HCT116 (cell line): Measurements from ENCODE around the gene WWP2.

Source experiments
- CEBPB ChIP-seq: IDR thresholded peaks from 2 replicates; pipeline ENCODE4 v1.6.1; 2012; ENCODE audit warnings: low read depth
- EZH2 ChIP-seq: fragments of 200-600 bp; sonication (generic); IDR thresholded peaks from 2 replicates; pipeline ENCODE4 v1.6.1; 2017; ENCODE audit warnings: antibody characterized with exemption, mixed run types
- EZH2phosphoT487 ChIP-seq: fragments of 200-600 bp; IDR thresholded peaks from 2 replicates; pipeline ENCODE4 v1.6.1; 2018; ENCODE audit warnings: antibody characterized with exemption, borderline replicate concordance
- POLR2A ChIP-seq: IDR thresholded peaks from 2 replicates; pipeline ENCODE4 v1.7.0; 2011; ENCODE audit warnings: borderline replicate concordance; ENCODE audit not compliant: insufficient read depth, insufficient read length; ENCODE audit errors: extremely low read depth
- POLR2AphosphoS5 ChIP-seq: IDR thresholded peaks from 2 replicates; pipeline ENCODE4 v1.6.1; 2011; ENCODE audit warnings: mild to moderate bottlenecking, low read depth, low read length, moderate library complexity
- RAD21 ChIP-seq: IDR thresholded peaks from 2 replicates; pipeline ENCODE4 v1.6.1; 2012; ENCODE audit warnings: low read depth, mild to moderate bottlenecking
- SIN3A ChIP-seq: IDR thresholded peaks from 2 replicates; pipeline ENCODE4 v1.6.1; 2012; ENCODE audit warnings: low read depth
- SRF ChIP-seq: IDR thresholded peaks from 2 replicates; pipeline ENCODE4 v1.6.1; 2012; ENCODE audit warnings: low read depth
- YY1 ChIP-seq: IDR thresholded peaks from 2 replicates; pipeline ENCODE4 v1.6.1; 2011; ENCODE audit warnings: low read length, low read depth, moderate library complexity, mild to moderate bottlenecking; ENCODE audit not compliant: insufficient replicate concordance; ENCODE audit errors: extremely low read depth
- ZNF274 ChIP-seq: fragments of 200-500 bp; sonication (Bioruptor generic); IDR thresholded peaks from 2 replicates; pipeline ENCODE4 v1.6.1; 2014; ENCODE audit warnings: mild to moderate bottlenecking, low read depth, low read length, inconsistent platforms
- TF ChIP-seq, protein P1 (sequence below): IDR thresholded peaks from 2 replicates; pipeline ENCODE4 v1.6.1; 2012; ENCODE audit warnings: low read depth
- TF ChIP-seq, protein P2 (sequence below), 3 experiments: fragments of 200-600 bp in 1 of 3; sonication (generic) in 1 of 3; IDR thresholded peaks in 2 of 3; conservative IDR thresholded peaks in 1 of 3; 2 replicates each; pipeline ENCODE4 v1.5.1; 2012 to 2017; ENCODE audit warnings: low read depth in 2 of 3, low read length in 2 of 3, antibody characterized with exemption in 1 of 3, borderline replicate concordance in 1 of 3, control low read depth in 1 of 3, mild to moderate bottlenecking in 1 of 3, mixed read lengths in 1 of 3, mixed run types in 1 of 3, moderate library complexity in 1 of 3; ENCODE audit not compliant: insufficient read depth in 1 of 3
- TF ChIP-seq, protein P3 (sequence below): IDR thresholded peaks from 2 replicates; pipeline ENCODE4 v1.6.1; 2012

DNA sequence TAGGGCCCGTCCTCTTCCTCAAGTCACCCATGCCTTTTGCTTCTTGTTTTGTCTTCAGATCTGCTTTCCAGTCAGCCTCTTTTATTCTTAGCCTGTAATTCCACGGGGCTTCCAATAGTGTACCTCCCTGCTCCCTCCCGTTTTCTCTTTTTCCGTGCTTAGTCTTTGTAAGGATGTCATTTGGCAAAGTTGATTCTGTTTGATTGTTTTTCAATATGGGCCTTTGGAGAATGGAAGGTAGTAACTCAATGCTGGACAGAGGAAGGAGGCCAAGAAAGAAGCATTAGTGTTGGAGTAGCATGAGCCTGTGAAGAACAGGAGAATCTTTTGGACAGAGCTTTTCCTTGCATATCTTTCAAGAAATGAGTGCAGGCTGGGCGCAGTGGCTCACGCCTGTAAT, 6.5 kb downstream of the WWP2 start:
- TF ChIP-seq, protein P1, sequence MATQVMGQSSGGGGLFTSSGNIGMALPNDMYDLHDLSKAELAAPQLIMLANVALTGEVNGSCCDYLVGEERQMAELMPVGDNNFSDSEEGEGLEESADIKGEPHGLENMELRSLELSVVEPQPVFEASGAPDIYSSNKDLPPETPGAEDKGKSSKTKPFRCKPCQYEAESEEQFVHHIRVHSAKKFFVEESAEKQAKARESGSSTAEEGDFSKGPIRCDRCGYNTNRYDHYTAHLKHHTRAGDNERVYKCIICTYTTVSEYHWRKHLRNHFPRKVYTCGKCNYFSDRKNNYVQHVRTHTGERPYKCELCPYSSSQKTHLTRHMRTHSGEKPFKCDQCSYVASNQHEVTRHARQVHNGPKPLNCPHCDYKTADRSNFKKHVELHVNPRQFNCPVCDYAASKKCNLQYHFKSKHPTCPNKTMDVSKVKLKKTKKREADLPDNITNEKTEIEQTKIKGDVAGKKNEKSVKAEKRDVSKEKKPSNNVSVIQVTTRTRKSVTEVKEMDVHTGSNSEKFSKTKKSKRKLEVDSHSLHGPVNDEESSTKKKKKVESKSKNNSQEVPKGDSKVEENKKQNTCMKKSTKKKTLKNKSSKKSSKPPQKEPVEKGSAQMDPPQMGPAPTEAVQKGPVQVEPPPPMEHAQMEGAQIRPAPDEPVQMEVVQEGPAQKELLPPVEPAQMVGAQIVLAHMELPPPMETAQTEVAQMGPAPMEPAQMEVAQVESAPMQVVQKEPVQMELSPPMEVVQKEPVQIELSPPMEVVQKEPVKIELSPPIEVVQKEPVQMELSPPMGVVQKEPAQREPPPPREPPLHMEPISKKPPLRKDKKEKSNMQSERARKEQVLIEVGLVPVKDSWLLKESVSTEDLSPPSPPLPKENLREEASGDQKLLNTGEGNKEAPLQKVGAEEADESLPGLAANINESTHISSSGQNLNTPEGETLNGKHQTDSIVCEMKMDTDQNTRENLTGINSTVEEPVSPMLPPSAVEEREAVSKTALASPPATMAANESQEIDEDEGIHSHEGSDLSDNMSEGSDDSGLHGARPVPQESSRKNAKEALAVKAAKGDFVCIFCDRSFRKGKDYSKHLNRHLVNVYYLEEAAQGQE = no peak
- TF ChIP-seq POLR2A = no peak
- TF ChIP-seq RAD21 = no peak
- TF ChIP-seq, protein P2, sequence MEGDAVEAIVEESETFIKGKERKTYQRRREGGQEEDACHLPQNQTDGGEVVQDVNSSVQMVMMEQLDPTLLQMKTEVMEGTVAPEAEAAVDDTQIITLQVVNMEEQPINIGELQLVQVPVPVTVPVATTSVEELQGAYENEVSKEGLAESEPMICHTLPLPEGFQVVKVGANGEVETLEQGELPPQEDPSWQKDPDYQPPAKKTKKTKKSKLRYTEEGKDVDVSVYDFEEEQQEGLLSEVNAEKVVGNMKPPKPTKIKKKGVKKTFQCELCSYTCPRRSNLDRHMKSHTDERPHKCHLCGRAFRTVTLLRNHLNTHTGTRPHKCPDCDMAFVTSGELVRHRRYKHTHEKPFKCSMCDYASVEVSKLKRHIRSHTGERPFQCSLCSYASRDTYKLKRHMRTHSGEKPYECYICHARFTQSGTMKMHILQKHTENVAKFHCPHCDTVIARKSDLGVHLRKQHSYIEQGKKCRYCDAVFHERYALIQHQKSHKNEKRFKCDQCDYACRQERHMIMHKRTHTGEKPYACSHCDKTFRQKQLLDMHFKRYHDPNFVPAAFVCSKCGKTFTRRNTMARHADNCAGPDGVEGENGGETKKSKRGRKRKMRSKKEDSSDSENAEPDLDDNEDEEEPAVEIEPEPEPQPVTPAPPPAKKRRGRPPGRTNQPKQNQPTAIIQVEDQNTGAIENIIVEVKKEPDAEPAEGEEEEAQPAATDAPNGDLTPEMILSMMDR (IDR thresholded peaks at IDR 0.05 in 2 of 3, conservative IDR thresholded peaks at IDR 0.05 in 1 of 3; ENCODE audit: borderline replicate concordance in 1 of 3, insufficient read depth in 1 of 3, low read depth in 2 of 3, low read length in 2 of 3) = no peak
- TF ChIP-seq YY1 = no peak
- no peak for TF ChIP-seq CEBPB
- no peak for TF ChIP-seq SRF
- TF ChIP-seq SIN3A = no peak
- no peak for TF ChIP-seq EZH2phosphoT487
- TF ChIP-seq EZH2 = no peak
- no peak for TF ChIP-seq POLR2AphosphoS5
- TF ChIP-seq, protein P3, sequence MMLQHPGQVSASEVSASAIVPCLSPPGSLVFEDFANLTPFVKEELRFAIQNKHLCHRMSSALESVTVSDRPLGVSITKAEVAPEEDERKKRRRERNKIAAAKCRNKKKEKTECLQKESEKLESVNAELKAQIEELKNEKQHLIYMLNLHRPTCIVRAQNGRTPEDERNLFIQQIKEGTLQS = no peak
- TF ChIP-seq ZNF274 = no peak
